A673 (cell line): ENCODE measurements around the gene RNF10. TPM values are rescaled to one million over a fixed set of nuclear protein-coding genes. Genes with fewer than 3 reads are reported as not detected.
"Not testable (repeated sequence)": the region's sequence is repeated elsewhere in the genome, so short reads cannot be mapped to it uniquely, and the experiment has no call there.

ENCODE experiments used
- BruUV-seq: library from RNA; stranded (reverse); fragments of 400-500 nt; replicated peaks from 2 replicates; lab custom pipeline; 2021; lab: Mats Ljungman, UMichigan
- CTCF ChIA-PET: fragments of 300-600 bp; sonication (Branson Sonifier 250); formaldehyde crosslinking; loops from one replicate; lab custom pipeline; 2022; ENCODE audit warnings: antibody characterized with exemption; lab: Charles Lee
- POLR2A ChIA-PET: fragments of 300-600 bp; sonication (Branson Sonifier 250); formaldehyde crosslinking; loops from one replicate; lab custom pipeline; 2022; ENCODE audit warnings: antibody characterized with exemption; ENCODE audit not compliant: low non-redundant PET; lab: Charles Lee
- DNase-seq: peaks from one replicate; pipeline ENCODE4 v3.0.0-alpha.2; 2015; ENCODE audit warnings: low spot score
- H3K27ac ChIP-seq: fragments of 200-600 bp; sonication (generic); 2 replicates; pipeline ENCODE4 v1.5.1; 2016; ENCODE audit warnings: mixed run types, low read depth, mild to moderate bottlenecking, mixed read lengths, antibody characterized with exemption, low read length; ENCODE audit not compliant: poor library complexity, severe bottlenecking
- H3K27me3 ChIP-seq: fragments of 200-600 bp; sonication (generic); replicated peaks from 2 replicates; pipeline ENCODE4 v1.6.1; 2017; ENCODE audit warnings: mixed run types, low read depth, mild to moderate bottlenecking, mixed read lengths, antibody characterized with exemption, low read length; ENCODE audit not compliant: insufficient read depth, poor library complexity
- H3K36me3 ChIP-seq: fragments of 200-600 bp; sonication (generic); 2 replicates; pipeline ENCODE4 v1.6.1; 2016; ENCODE audit warnings: mixed run types, mild to moderate bottlenecking, mixed read lengths, antibody characterized with exemption, low read length; ENCODE audit not compliant: insufficient read depth, poor library complexity, severe bottlenecking
- H3K4me1 ChIP-seq: fragments of 200-600 bp; sonication (generic); 2 replicates; pipeline ENCODE4 v1.6.1; 2017; ENCODE audit warnings: mixed run types, mild to moderate bottlenecking, mixed read lengths, antibody characterized with exemption, low read length; ENCODE audit not compliant: insufficient read depth, poor library complexity, severe bottlenecking
- H3K4me3 ChIP-seq: fragments of 200-600 bp; sonication (generic); 2 replicates; pipeline ENCODE4 v1.5.1; 2016; ENCODE audit warnings: low read depth, mixed run types, mild to moderate bottlenecking, mixed read lengths, low read length; ENCODE audit not compliant: poor library complexity, severe bottlenecking
- H3K9me3 ChIP-seq: fragments of 200-600 bp; sonication (generic); 2 replicates; pipeline ENCODE4 v1.6.1; 2016; ENCODE audit warnings: mixed run types, low read depth, mild to moderate bottlenecking, mixed read lengths, antibody characterized with exemption, low read length; ENCODE audit not compliant: poor library complexity, severe bottlenecking
- CTCF ChIP-seq: fragments of 300-800, 200-600 bp; sonication (generic); conservative IDR thresholded peaks from 2 replicates; pipeline ENCODE4 v1.5.1; 2017; ENCODE audit warnings: low read depth, mild to moderate bottlenecking, antibody characterized with exemption, low read length, moderate library complexity, mixed read lengths
- EZH2 ChIP-seq: fragments of 200-600 bp; sonication (generic); IDR thresholded peaks from 2 replicates; pipeline ENCODE4 v1.6.1; 2017; ENCODE audit warnings: borderline replicate concordance, low read depth, mild to moderate bottlenecking, mixed read lengths, antibody characterized with exemption, low read length; ENCODE audit not compliant: poor library complexity, severe bottlenecking
- intact Hi-C: fragments of 100-400 bp; cut with micrococcal nuclease; formaldehyde crosslinking; loops from one replicate; pipeline ENCODE4 v1.10.0; 2022; ENCODE audit not compliant: unreplicated experiment
- total RNA-seq: library from RNA; stranded (reverse); gene quantifications from 2 replicates; pipeline ENCODE4 v1.2.3, GENCODE V29; 2021

RNF10 gene
- total RNA-seq, 1 experiment from 2014 or later, result 240 TPM

GRCh38 chr12:120610560-120610959, 76.4 kb downstream of the RNF10 start:
- H3K9me3 ChIP-seq, result no peaks in the 10 kb centered on the region
- H3K27ac ChIP-seq, result no peak overlapping the region
- H3K36me3 ChIP-seq, result no peaks in the 10 kb centered on the region
- H3K4me3 ChIP-seq, result no peak overlapping the region
- ChIA-PET CTCF (no interaction called here), POLR2A (no interaction called here)
- H3K27me3 ChIP-seq, result no peaks in the 10 kb centered on the region
- BruUV-seq, result no TSS peak
- TF ChIP-seq CTCF (no peak), EZH2 (no peak)
- intact Hi-C loops, result no loop called here
- DNase-seq, result no peak
- H3K4me1 ChIP-seq, result no peaks in the 10 kb centered on the region

GRCh38 chr12:120611534-120611933, 77.4 kb downstream of the RNF10 start:
- H3K27ac ChIP-seq, CTCF ChIA-PET, BruUV-seq, H3K4me3 ChIP-seq, intact Hi-C loops, DNase-seq, H3K36me3 ChIP-seq, H3K4me1 ChIP-seq, H3K9me3 ChIP-seq, H3K27me3 ChIP-seq, POLR2A ChIA-PET: not testable (repeated sequence)

GRCh38 chr12:120614848-120615247, 80.7 kb downstream of the RNF10 start:
- Histone ChIP-seq H3K4me3 (no peak overlapping the region), H3K9me3 (no peaks in the 10 kb centered on the region), H3K4me1 (no peaks in the 10 kb centered on the region), H3K27ac (no peak overlapping the region), H3K36me3 (no peaks in the 10 kb centered on the region), H3K27me3 (no peaks in the 10 kb centered on the region)
- ChIA-PET CTCF (no interaction called here), POLR2A (no interaction called here)
- no peak for DNase-seq
- no peak for TF ChIP-seq CTCF
- no peak for TF ChIP-seq EZH2
- intact Hi-C loops, result no loop called here
- BruUV-seq, result no TSS peak

- H3K36me3 ChIP-seq, BruUV-seq, H3K4me3 ChIP-seq, H3K4me1 ChIP-seq, DNase-seq, intact Hi-C loops, H3K27me3 ChIP-seq, H3K27ac ChIP-seq, CTCF ChIA-PET, H3K9me3 ChIP-seq, POLR2A ChIA-PET: not testable (repeated sequence)
Measured at GRCh38 chr12:120617193-120617592, 83.0 kb downstream of the RNF10 start.

- POLR2A ChIA-PET, CTCF ChIA-PET: not testable (repeated sequence)
Measured at GRCh38 chr12:120617767-120618166, 83.6 kb downstream of the RNF10 start.

More at GRCh38 chr12:120617767-120618166, 83.6 kb downstream of the RNF10 start:
- DNase-seq, H3K27me3 ChIP-seq, H3K36me3 ChIP-seq, H3K4me3 ChIP-seq, H3K27ac ChIP-seq, BruUV-seq, intact Hi-C loops, H3K9me3 ChIP-seq, H3K4me1 ChIP-seq: not testable (repeated sequence)
